Left hindlimb (tissue), 1 donor: ENCODE data around the gene NPY4R.
"Not testable (repeated sequence)": the region's sequence is repeated elsewhere in the genome, so short reads cannot be mapped to it uniquely, and the experiment has no call there.

Experiments used
- DNase-seq: peaks from one replicate; pipeline ENCODE4 v3.0.0-alpha.2; 2018

The NPY4R gene

GRCh38 chr10:46451365-46451764, 14.4 kb downstream of the NPY4R start:
- not testable (repeated sequence) for DNase-seq

DNA sequence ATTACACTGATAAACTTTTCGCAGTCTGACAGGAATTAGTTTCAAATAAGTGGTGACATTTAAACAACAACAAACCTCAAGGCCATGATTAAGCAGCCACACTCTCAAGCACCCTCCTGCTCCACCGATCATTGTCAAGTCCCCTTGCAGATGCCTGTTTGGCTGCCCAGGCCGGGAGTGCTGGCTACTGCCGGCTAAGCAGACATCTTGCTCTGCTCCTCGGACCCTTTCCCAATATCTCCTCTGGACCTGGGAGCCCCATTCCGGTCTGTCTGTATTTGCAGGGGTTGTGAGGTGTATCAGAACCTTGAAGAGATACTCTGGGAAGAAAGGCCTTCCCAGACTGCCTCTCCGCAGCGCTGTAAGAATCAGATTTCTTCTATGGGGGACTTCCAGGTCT, 14.9 kb downstream of the NPY4R start:
- not testable (repeated sequence) for DNase-seq

- DNase-seq: not testable (repeated sequence)
These were observed 18.3 kb downstream of the NPY4R start for GRCh38 chr10:46447439-46447838.

DNA sequence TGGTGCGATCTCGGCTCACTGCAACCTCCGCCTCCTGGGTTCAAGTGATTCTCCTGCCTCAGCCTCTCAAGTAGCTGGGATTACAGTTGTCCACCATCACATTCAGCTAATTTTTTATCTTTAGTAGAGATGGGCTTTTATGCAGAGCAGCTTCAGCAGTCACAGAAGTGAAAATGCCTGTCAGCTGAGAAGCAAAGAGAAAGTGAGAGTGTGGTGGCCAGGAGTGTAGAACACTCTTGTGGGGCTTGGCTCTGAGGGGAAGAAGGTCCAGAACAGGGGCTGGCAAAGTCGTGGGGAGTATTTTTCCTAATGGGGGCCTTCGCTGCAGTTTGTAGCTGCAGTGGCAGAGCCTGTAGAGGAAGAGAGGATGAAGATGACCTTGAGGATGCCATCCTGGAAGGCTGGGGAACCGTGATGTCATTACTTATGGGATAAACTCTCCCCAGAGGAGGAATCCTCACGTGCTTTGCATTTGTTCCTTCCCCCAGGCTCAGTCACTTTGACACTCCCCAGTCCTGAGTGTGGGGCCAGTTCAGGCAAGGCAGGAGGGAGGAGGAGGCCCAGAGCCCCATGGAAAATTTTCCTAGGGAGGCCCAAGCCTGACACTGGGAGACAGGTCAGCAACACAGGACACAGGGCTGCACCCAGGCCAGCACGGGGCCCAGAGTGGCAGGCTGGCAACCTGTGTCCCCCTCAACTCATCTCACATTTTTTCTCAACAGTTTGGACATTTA, 20.2 kb downstream of the NPY4R start:
- DNase-seq: not testable (repeated sequence)

DNA sequence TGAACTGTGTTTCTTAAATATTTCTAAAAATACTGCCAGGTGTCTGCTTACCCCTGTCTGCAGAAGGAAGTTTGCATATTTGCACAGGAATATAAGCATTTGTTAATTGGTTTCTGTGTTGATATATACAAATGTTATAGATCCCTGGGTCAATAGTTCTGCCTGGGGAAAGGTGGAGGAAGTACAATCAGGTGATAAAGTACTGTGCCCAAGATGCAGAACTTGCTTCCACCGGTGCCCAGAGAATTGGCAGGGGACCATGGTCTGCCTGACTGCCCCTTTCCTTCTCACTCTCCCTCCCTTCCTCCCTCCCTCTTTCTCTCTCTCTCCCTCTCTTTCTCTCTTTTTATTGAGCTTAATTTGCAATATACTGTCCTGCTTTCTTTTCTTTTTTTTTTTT, 22.3 kb downstream of the NPY4R start:
- DNase-seq: not testable (repeated sequence)

DNA sequence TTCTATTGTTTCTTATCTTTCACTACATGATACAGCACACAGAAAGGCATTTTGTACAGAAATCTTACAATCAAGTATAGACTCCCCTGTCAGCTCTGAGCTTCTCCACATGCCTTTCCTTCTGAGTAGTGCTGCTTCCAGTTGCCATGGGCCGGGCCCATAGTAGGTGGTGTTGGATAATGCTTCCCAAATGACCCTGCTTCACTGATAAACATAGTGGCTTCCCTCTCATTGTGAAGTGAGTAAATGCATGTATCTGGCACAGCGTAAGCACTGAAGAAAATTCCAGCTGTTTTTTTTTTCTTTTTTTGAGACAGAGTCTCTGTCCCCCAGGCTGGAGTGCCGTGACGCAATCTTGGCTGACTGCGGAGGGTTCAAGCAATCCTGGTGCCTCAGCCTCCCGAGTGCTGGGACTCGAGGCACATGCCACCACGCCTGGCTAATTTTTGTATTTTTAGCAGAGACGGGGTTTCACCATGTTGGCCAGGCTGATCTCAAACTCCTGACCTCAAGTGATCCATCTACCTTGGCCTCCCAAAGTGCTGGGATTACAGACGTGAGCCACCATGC, 23.0 kb downstream of the NPY4R start:
- not testable (repeated sequence) for DNase-seq

GRCh38 chr10:46441837-46442278, 23.9 kb downstream of the NPY4R start:
- DNase-seq: not testable (repeated sequence)

DNA sequence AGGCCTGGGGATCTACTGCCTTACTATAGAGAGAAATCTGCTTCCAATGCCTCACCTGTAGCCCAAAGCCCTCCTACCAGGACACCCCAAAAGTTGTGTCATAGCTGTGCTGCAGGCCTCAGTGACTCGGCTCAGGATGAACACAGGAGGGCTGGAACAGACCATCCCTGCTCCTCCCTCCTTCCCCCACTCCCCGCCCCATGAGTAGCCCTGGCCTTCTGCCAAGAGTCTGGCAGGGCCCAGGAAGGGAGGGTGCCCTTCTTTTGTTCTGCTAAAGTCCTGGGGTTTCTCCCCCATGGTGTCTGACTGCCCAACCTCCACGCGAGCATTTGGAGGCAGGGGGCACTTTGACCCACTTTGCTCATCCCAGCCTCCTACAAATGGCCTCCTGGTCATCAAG, 24.8 kb downstream of the NPY4R start:
- DNase-seq: not testable (repeated sequence)

DNA sequence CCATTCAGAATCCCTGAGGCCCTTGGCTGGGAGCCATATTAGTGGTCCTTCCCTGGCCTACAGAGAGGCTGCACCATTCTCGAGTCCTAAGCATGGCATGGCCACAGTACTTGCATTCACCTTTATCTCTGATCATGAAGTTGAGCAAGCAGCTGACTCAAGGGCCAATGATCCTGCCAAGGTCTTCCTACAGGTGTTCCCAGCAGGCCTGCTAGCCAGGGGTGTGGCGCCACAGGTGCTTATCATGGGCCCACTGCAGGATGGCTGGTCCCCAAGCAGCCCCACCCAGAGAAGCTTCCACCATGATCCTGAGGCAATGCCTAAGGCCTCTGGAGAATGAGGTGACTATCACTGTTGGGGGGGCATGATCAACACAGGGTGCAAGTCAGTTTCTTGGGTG, 42.2 kb downstream of the NPY4R start:
- DNase-seq: not testable (repeated sequence)

GRCh38 chr10:46419570-46420379, 46.0 kb downstream of the NPY4R start:
- not testable (repeated sequence) for DNase-seq

DNA sequence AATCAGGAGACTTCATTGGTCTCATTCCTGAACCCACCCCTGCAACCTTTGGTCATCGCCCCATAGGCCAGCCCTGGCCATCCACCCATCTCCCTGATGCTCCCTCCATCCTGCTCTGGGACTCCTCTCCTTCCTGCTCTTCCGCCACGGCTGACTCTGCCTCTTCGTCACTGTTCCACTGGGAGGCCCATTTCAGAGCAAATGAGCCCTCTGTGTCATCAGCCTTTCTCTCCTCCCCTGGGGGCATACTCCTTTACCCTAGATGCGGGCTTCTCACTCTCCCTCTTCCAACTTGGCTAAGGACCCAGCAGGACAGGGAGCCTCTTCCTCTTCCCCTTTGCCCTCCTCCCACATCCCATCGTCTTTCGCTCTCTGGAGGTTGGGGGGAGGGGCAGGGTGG, 47.5 kb downstream of the NPY4R start:
- not testable (repeated sequence) for DNase-seq

- not testable (repeated sequence) for DNase-seq
These were observed 50.5 kb downstream of the NPY4R start for GRCh38 chr10:46415291-46415690.

GRCh38 chr10:46412665-46413064, 53.1 kb downstream of the NPY4R start:
- DNase-seq: not testable (repeated sequence)

DNA sequence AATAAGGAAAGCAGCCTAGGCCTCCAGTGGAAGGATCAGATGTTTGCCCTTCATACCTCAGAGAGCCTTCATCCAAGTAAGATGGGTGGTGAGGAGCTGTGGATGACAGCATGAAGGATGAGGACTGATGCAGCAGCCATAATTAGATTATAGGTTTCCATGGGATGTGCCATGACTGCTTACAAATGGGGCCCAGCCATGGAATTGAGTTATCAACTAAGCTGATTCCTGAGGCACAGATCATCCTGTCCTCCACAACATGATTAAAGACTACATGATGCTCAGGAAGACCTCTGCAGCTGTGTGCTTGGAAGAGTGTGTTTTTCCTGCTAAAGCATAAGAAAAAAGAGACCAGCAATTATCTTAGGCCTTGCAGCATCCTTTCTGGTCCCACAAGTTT, 54.6 kb downstream of the NPY4R start:
- DNase-seq: not testable (repeated sequence)
